Fibroblast of lung (primary cell): Measurements from ENCODE around the gene AK8.

Experiments used
- EZH2 ChIP-seq: IDR thresholded peaks from 2 replicates; pipeline ENCODE4 v1.5.1; 2012; ENCODE audit warnings: low read length, control low read depth, mild to moderate bottlenecking; ENCODE audit errors: missing control alignments
- TF ChIP-seq, protein P1 (sequence below), 2 donors: IDR thresholded peaks in 1 of 2; conservative IDR thresholded peaks in 1 of 2; 1 replicate in 1 of 2; 2 replicates in 1 of 2; pipeline ENCODE4 v1.5.1; 2011 to 2012; ENCODE audit warnings: low read length in 2 of 2, control low read depth in 1 of 2, inconsistent platforms in 1 of 2, low read depth in 1 of 2, mild to moderate bottlenecking in 1 of 2

DNA sequence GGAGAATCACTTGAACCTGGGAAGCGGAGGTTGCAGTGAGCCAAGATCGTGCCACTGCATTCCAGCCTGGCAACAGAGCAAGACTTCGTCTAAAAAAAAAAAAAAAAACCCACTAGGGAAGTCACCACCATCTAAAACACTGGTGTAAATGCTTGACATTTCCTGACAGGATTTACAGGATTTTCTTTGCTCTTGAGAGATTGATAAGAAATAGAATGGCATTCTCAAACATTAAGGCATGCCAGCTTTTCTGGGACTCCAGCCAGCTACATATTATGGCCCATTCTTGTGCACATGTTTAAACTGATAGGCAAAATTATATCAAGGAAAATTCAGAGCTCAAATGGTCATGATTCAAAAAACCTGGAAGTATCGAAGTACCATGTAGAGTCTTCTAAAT lies 179.1 kb downstream of the AK8 start:
- TF ChIP-seq, protein P1, sequence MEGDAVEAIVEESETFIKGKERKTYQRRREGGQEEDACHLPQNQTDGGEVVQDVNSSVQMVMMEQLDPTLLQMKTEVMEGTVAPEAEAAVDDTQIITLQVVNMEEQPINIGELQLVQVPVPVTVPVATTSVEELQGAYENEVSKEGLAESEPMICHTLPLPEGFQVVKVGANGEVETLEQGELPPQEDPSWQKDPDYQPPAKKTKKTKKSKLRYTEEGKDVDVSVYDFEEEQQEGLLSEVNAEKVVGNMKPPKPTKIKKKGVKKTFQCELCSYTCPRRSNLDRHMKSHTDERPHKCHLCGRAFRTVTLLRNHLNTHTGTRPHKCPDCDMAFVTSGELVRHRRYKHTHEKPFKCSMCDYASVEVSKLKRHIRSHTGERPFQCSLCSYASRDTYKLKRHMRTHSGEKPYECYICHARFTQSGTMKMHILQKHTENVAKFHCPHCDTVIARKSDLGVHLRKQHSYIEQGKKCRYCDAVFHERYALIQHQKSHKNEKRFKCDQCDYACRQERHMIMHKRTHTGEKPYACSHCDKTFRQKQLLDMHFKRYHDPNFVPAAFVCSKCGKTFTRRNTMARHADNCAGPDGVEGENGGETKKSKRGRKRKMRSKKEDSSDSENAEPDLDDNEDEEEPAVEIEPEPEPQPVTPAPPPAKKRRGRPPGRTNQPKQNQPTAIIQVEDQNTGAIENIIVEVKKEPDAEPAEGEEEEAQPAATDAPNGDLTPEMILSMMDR (conservative IDR thresholded peaks at IDR 0.05 in 1 of 2, IDR thresholded peaks at IDR 0.05 in 1 of 2; ENCODE audit: low read depth in 1 of 2, low read length in 2 of 2) = no peak
- no peak for TF ChIP-seq EZH2
